HG03439 (cell line): ENCODE results near the gene MAX.

Experiments
- ATAC-seq: cut with Tn5 transposase; IDR thresholded peaks from one replicate; pipeline ENCODE4 v1.9.1; 2021; ENCODE audit warnings: mild to moderate bottlenecking, moderate library complexity; ENCODE audit not compliant: unreplicated experiment

Gene MAX

DNA sequence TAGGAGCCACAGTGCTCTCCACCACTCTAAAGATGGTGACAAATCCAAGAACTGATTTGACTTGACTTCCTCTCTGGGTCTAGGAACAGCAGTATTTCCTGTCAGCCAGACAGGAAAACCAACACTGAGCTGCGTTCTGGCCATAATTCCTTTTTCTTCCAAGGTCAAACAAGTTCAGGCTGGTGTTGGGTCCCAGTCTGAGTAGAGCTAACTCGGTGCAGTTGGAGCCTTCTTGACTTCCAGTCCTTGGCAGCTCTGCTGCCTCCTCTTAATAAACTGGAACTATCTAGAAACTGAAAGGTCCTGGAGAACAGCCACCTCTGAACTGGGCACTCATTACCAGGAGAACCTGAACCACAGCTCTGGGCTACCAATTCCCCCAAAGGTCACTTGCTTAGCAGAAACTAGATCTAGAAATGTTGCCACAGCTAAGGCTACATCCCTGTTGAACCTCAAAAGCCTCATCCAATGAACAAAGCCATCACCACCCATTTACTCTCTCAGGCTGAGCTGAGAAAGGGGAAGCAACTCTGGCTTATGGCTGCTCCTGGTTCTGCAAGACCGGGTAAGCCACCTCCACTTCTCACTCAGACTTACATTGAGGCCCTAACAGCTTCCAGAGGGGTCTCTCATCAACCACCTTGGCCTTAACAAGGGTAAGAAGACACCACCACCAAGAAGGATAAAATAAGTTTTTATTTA lies 27.7 kb downstream of the MAX start:
- no peak for ATAC-seq

DNA sequence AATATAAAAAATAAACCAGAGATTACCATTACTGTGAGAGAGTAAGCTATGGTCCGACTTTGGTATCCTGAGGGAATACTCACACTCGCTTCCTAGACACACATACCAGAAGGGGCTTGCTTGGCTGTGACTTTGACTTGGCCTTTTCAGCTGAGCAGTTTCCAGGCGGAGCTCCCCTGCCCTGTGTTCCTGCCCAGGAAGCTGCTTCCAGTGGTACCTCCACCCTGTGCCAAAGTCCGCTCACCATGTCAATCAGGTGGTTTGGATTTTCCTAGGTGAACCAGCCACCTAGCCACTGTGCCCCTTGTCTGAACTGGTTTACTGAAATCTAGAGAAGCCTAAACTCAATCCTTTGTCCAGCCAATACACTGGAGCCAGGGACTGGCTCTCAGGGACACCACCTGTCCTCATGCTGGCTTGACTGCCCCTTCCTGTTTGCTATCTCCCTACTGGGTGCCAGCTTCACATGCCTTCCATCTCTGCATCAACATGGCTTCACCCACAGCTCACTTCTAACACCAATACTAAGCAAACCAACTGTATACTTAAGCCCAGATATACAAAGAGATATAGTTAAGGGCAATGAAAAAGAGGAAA lies 28.6 kb downstream of the MAX start:
- no peak for ATAC-seq

DNA sequence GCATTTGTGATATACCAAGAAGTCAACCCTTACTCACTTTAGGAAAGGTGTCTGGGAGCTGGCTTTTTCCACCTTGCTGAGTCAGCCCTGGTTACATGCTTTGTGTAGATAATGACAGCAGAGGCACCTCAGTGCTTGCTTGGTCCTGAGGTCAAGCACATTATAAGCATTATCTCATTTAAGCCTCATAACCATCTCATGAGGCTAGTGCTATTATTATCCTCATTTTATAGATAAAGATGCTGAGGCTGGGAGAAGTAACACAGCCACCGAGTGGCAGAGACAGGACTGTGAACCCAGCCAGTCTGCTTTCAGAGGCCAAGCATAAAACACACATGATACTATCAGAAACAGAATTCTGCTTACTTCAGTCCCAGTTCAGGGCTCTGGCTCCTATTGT lies 29.4 kb downstream of the MAX start:
- ATAC-seq = no peak

DNA sequence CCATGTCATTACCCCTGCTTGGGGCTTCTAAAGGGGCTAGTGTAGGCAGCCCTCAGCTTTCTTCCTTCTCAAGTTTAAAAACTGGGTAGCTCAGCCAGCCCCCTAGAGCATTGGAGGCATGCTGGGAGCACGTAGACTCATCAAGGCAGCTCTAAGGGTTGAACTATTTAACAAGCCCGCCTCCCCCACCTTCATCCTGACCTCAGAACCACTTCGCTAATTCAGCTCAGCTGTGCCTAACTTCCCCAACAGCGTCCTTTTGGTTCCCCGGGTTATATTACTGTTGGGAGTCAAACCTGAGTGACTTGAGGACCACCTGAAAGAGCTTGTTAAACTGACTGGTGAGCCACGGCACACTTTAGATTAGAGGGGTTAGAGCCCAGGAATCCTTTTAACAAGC lies 30.1 kb downstream of the MAX start:
- ATAC-seq = no peak

DNA sequence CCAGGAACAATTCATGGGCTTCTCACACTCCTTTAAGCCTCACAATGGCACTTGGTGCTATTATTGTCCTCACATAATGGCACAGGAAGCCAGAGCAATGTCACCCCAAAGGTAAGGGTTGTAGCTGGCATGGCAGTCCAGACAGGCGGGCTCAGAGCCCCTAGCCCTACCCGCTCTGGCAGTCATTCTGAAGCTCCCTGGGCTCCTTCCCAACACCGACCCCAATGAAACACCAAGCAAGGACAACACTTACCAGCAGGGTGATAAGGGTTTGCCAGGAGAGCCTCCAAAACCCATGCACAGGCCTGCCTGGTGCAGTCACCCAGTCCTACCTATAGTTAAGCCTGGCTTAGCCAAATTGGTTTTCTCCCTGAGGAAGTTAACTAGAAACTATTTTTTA lies 30.8 kb downstream of the MAX start:
- ATAC-seq = no peak

DNA sequence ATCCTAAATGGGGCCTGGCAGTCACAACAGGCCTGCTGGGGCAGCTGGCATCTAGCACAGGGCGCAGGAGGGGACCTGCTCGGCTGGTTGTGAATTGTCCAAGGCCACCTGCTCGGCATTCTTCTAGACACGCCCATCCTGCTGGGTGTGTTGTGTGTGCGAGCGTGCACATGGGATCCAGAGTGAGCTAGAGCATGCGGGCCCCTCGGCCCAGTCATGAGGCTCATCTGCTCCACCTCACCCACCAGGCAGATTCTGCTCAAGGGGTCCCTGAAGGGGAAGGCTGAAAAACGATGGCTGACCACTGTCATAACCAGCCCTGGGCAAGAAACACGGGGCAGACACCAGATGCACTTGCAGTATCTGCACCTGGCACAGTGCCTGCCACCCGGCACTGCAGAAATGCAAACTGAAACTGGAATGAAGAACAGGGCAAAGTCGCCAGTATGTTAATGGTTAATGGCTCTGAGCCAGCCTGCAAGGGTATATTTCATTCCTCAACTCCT lies 31.8 kb downstream of the MAX start:
- ATAC-seq = no peak

DNA sequence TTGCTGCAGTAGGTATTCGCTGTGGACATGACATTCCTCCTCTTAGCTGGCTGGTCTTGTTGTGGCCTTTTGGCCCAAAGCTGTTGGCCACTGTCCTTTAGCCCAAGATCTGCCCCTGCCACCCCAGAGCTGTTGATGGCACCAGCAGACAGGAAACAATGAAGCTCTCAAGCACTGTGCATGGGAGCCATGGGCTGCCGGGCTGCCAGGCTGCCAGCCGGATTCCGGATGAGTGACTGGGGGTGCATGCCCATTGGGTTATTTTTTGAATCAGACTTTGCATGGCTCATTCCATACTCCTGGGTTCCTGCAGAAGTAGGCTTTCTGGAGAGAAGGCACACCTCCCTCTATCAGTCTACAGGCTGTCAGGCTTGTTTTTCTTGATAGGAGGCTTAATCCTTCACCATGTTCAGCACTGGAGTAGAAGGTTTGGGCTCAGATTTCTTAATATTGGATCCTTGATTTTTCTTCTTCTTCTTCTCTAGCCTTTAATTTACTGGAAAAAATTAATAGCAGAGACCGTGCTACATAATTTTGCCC lies 32.4 kb downstream of the MAX start:
- ATAC-seq = no peak

DNA sequence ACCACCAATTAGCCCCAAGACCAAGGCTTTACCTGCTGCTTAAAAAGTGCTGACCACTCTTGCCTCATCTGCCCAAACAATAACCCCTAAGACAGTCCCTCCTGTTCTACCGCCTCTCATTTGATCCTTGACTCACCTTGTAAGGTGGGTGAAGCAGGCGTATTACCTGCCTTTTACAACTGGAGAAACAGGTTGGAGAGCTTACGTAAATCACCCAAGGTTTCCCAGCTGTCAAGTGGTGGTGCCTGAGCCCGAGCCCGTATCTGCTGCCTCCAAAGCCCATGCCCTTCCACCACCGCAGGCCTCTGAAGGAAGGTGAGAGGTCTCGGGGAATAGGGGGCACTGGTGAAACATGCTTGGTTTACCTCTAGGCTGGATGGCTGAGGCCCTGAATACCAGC lies 36.6 kb downstream of the MAX start:
- ATAC-seq = no peak

DNA sequence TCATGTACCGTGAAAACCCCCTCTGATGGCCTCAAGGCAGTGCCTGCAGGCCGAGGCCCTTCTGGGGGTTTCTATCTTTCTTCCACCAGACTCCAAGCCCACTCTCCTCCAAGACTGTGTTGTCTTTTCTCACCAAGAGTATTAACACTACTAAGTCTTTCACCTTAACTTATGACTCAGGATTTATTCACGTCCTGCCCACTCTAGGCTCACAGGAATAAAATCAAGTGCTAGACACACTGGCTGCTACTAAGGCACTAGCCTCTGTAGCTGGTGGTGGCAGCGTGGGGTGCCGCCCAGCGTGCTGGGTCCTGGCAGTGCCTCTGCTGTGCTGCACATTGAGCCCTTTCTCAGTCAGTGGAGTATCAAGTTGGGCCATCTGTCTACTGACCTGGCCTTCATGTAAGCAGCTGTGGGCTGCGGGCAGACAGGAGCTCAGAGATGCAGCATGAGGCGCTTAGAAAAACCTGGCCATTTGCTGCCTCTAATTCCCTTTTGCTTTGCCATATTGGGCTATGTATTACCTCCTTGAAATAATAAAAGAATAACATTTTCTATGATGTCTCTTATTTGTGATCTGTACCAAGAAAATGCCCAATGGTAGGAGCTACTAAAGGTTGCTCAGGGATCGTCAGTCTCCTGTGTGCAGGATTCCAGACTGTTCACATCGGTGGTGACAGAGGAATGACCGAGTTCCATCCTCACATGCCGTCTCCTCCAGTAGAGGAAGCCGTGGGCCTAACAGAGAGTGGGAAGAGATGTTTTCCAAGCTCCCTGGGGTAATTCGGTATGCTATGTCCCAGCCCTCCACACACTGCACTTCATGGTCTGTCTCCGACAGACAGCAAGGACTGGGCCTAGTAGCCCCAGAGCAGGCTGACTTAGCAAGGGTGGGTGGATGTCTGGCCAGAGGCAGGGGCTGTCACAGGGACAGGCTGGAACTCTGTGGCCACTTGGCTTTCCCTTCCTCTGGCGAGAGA lies 39.9 kb downstream of the MAX start:
- no peak for ATAC-seq

DNA sequence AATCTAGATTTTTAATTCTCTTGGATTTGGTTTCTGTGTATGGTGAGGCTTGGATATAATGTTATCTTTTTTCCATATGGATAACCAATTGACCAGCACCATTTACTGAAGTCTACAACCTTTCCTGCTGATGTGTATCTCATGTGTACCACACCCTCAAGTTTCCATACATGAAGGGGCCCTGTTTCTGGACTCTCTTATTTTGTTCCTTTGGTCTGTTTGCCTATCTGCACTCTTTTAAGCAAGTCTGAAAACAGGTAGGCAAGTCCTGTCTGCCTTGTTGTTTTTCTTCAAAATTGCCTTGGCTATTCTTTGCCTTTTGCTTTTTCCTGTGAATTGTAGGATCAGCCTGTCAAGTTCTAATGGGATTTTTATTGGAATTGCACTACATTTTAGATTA lies 44.6 kb downstream of the MAX start:
- no peak for ATAC-seq

DNA sequence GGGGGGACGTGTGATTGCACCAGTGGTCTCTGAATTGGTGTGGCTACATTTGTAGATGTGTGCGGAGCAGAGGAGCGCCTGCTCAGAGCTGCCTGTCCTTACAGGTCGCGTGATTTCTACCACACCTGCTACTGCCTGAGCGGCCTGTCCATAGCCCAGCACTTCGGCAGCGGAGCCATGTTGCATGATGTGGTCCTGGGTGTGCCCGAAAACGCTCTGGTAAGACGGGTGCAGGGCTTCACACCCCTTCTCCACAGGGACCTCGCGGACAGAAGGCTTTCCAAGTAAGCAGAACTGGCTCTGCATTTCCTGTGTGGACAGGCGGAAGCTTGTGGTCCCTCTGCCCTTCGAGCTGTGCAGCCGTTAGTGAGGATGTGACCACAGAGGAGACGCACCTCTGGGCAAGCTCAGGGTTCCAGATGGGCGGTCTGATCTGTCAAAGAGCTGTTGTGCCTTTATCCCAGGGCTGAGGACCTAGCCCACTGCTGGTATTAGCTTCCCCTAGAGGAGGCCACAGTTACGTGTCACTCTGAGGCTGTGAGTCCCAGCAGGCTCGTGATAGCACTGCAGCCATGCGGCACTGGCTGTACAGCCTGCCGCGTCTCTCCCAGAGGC lies 47.7 kb downstream of the MAX start:
- no peak for ATAC-seq

DNA sequence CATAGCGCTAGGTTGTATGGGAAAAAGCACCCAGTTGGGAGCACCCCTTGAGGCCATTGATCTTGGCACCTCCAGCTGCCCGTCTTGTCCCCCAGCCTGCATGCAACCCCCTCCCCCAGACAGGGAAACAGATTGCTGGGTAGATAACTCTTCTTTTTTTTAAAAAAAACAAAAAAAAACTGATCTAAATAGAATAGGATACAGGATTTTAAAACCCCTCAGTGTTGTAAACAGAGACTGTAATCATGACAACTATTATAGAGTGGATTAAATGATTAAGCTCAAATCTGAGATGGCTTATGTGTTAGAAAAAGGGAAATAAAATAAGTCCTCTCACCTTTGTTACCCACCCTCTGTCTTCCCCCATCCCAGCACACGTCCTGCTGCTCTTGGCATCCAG lies 48.9 kb downstream of the MAX start:
- ATAC-seq = no peak

DNA sequence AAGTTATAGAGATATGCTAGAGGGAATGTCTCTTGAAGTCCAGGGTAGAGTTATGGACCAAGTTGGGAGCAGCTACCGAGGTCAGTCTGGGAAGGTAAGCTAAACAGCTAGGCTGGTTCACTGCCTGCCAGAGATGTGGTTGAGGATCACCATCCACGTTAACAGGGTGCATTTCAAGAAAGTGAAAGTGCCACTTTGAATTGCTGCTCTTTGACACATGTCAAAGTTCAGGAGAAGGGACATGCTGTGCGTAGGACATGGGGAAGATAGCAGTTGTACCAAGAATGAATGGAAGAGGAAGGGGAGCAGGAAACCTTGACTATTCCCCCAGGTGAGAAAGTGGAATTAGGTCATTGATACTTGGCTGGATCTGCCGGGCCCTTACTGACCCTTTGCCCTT lies 49.5 kb downstream of the MAX start:
- no peak for ATAC-seq

DNA sequence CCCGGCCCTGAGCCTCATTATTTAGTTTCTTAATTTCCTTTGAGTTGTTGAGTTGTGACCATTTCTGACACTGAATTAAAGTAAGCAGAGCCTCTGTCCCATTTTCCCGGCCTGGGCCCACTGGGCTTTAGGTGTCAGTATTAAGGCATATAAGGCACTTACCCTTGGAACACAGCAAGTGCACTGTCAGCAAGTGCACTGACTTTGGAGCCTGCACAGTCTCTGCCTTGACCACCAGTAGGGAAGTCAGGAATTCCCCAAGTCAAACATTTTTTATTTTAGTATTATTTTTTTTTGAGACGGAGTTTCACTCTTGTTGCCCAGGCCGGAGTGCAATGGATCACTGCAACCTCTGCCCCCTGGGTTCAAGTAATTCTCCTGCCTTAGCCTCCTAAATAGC lies 56.6 kb downstream of the MAX start:
- ATAC-seq = no peak

DNA sequence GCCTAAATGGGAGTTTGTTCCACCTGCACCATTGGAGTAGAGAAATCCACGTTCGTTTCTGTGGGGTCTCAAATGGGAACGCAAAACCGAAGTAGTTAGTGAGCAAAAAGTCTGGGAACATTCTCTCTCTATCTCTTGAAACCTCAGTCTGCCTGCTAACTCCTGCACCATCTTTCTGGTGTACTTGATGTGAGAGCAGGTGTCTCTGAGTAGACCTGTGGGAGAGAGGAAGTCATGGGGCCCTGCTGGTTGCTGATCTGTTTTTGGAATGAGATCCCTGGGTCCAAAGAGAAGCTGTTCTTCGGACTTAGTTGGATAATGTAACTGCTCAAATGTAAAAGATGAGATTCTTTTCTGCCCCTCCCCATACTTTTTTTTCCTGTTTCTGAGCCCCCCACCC lies 57.3 kb downstream of the MAX start:
- no peak for ATAC-seq

DNA sequence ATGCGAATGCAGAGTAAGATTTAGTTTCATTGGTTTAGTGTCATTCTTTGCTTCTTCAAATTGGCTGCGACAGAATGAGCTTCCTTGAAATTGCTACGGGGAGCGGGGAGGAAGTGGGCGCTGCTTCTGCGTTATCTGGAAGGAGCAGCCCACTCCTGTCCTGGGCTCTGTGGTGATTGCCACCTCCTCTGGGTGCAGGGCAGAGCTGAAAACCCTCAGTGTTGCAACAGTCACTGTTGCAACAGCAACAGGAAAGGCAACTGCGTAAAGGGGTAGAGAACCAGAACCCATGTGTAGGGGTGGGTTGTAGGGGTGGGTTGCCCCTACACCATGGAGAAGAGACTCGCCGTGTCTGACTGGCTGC lies 57.7 kb downstream of the MAX start:
- no peak for ATAC-seq

DNA sequence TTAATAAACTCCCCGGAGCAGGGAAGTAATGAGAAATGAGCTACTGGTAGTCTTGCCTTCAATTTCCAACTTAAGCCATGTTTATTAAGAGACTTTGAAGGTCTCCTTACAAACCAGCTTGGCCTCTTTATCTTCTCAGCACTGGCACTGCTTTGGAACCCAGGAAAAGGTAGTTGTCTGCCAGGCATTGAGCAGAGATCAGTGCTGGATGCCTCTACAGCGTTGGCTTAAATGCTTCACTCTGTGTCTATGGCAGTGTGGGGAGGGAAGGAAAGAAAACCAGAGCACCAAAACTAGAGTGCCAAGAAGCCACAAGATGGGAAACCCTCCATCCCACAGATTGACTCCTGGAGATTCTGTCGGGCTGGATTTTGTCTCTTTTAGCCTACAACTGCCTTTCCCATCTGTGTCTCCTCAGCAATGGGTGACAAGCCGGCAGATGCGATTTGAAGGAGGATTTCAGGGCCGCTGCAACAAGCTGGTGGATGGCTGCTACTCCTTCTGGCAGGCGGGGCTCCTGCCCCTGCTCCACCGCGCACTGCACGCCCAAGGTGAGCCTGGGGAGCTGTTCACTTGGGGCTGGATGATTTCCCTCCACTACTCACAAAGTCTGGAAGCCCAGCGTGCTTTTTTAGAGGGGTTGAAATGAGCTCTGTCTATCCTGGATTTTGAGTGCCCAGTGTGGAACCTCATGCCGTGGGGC lies 58.3 kb downstream of the MAX start:
- ATAC-seq = no peak

DNA sequence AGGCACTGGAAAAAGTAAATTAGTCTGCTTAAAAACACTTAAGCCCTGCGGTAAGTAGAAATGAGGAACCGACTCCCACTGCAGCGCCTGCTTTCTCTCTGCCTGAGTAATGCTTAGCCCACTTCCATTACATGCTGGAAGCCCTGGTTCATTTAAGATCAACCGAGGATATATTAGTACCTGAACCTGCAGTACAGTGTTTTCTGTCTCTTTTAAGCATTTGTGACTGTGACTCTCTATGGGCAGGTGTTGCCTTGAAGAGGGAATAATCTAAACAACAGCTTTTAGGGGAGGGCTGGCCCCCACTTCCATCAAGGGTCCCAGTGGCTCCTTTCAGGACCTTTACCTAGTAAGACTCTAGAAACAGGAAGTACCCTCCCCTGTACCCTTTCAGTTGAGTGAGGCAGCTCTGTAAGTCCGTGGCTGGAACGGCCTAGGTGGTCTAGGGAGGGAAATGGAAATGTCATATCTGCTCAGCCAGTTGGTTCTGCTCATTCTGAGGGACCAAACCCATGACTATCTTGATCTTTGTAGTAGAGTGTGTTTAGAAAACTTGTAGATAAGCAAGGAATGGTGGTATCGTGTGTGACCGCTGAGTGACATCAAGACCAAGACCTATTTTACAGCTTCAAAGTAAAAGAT lies 59.5 kb downstream of the MAX start:
- no peak for ATAC-seq

DNA sequence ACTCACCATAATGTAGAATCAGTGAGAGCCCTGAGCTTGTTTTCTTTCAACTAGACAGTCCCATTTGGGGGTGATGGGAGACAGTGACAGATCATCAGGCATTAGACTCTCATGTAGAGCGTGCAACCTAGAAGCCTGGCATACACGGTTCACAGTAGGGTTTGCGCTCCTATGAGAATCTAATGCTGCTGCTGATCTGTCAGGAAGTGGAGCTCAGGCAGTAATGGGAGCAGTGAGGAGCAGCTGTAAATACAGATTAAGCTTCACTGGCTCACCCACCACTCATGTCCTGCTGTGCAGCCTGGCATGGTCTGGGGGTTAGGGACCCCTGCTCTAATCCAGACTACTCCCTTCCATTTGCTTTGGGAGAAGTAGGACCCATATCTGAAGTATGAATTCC lies 60.0 kb downstream of the MAX start:
- ATAC-seq = no peak

DNA sequence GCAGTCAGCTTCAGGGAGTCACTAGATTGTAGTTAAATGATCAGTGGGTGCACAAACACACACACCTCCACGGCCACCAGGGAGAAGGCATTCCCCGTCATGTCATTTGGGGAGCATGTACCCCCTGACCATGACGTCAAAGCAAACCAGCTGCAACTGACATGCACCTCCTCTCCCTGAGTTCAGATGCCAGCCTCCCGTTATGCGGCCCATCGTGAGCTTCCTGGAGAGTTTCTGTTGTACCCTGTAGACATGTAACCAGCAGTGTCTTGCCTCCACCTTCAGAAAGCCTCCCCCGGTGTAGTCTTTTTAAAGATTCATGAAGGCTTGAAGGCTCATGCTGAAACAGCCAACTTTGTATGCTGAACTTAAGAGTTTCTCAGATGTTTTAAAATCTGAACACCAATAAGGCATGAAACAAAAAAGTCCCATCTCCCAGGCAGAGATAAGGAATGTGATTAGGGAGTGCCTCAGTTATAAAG lies 60.8 kb downstream of the MAX start:
- no peak for ATAC-seq
